Measurements from ENCODE around the gene GIT2.

Gene GIT2

DNA sequence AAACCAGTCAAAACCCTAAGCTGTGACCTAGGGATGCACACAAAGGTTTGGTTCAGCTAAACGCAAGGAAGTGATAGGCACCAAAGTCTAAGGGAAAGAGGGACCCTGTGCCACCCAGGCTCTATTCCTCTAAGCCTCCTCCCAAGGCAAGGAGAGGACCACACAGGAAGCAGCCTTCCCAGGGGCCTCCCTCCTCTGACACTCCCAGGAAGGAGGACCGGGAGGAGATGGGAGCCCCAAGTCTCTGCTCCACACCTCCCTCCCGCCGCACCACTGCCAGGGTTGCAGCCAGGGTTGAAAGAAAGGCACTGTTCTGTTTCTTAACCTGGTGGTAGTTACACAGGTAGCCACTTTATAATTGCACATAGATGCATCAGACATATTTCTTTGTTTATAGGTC, 74.2 kb downstream of the GIT2 start:
- Histone ChIP-seq H3K9ac (ENCODE audit: low read depth, low read length) (no peak overlapping the region), H3K9me3 (ENCODE audit: insufficient read depth, low read length, severe bottlenecking) (no peaks in the 10 kb centered on the region), H3K4me3 (ENCODE audit: low read depth in 1 of 2, low read length in 2 of 2) (no peak overlapping the region), H3K79me2 (ENCODE audit: insufficient read depth, low read length) (no peaks in the 10 kb centered on the region), H3K4me1 (ENCODE audit: insufficient read depth, low read length) (no peaks in the 10 kb centered on the region), H3K4me2 (ENCODE audit: insufficient read depth, low read length) (no peak overlapping the region), H3K27me3 (ENCODE audit: insufficient read depth, low read length, poor library complexity) (no peaks in the 10 kb centered on the region), H3K27ac (ENCODE audit: low read length) (no peak overlapping the region), H4K20me1 (ENCODE audit: insufficient read depth, low read length) (no peaks in the 10 kb centered on the region; the same call in 1 of the 2 replicates), H3K36me3 (ENCODE audit: insufficient read depth, low read length) (peaks cover 36% of the 10 kb centered on the region), H2AFZ (ENCODE audit: low read depth, low read length) (no peak overlapping the region)
- TF ChIP-seq CTCF (IDR thresholded peaks at IDR 0.05; ENCODE audit: borderline replicate concordance, extremely low read depth, low read length, poor library complexity, severe bottlenecking), result no peak
- TF ChIP-seq EZH2 (IDR thresholded peaks at IDR 0.05; ENCODE audit: borderline replicate concordance, low read depth, low read length, severe bottlenecking), result no peak
- DNase-seq (no peak), ATAC-seq (ENCODE audit: insufficient read depth, low read depth) (no peak)

- DNase-seq (no peak), ATAC-seq (ENCODE audit: insufficient read depth, low read depth) (no peak)
- Histone ChIP-seq H3K4me2 (ENCODE audit: insufficient read depth, low read length) (no peak overlapping the region), H4K20me1 (ENCODE audit: insufficient read depth, low read length) (no peaks in the 10 kb centered on the region; the same call in 1 of the 2 replicates), H2AFZ (ENCODE audit: low read depth, low read length) (no peak overlapping the region), H3K4me3 (ENCODE audit: low read depth in 1 of 2, low read length in 2 of 2) (no peak overlapping the region), H3K79me2 (ENCODE audit: insufficient read depth, low read length) (no peaks in the 10 kb centered on the region), H3K9ac (ENCODE audit: low read depth, low read length) (no peak overlapping the region), H3K4me1 (ENCODE audit: insufficient read depth, low read length) (no peaks in the 10 kb centered on the region), H3K36me3 (ENCODE audit: insufficient read depth, low read length) (peaks cover 53% of the 10 kb centered on the region), H3K27me3 (ENCODE audit: insufficient read depth, low read length, poor library complexity) (no peaks in the 10 kb centered on the region), H3K9me3 (ENCODE audit: insufficient read depth, low read length, severe bottlenecking) (no peaks in the 10 kb centered on the region), H3K27ac (ENCODE audit: low read length) (no peak overlapping the region)
- TF ChIP-seq CTCF (IDR thresholded peaks at IDR 0.05; ENCODE audit: borderline replicate concordance, extremely low read depth, low read length, poor library complexity, severe bottlenecking) (no peak), EZH2 (IDR thresholded peaks at IDR 0.05; ENCODE audit: borderline replicate concordance, low read depth, low read length, severe bottlenecking) (no peak)
These were observed 75.8 kb downstream of the GIT2 start for GRCh38 chr12:109920261-109920780.

- Histone ChIP-seq H3K9me3 (ENCODE audit: insufficient read depth, low read length, severe bottlenecking) (no peaks in the 10 kb centered on the region), H4K20me1 (ENCODE audit: insufficient read depth, low read length) (no peaks in the 10 kb centered on the region; the same call in 1 of the 2 replicates), H3K4me2 (ENCODE audit: insufficient read depth, low read length) (no peak overlapping the region), H3K36me3 (ENCODE audit: insufficient read depth, low read length) (peaks cover 61% of the 10 kb centered on the region), H3K27ac (ENCODE audit: low read length) (no peak overlapping the region), H3K9ac (ENCODE audit: low read depth, low read length) (no peak overlapping the region), H3K79me2 (ENCODE audit: insufficient read depth, low read length) (no peaks in the 10 kb centered on the region), H2AFZ (ENCODE audit: low read depth, low read length) (no peak overlapping the region), H3K4me3 (ENCODE audit: low read depth in 1 of 2, low read length in 2 of 2) (no peak overlapping the region), H3K27me3 (ENCODE audit: insufficient read depth, low read length, poor library complexity) (no peaks in the 10 kb centered on the region), H3K4me1 (ENCODE audit: insufficient read depth, low read length) (no peaks in the 10 kb centered on the region)
- ATAC-seq (ENCODE audit: insufficient read depth, low read depth) (no peak), DNase-seq (no peak)
- TF ChIP-seq EZH2 (IDR thresholded peaks at IDR 0.05; ENCODE audit: borderline replicate concordance, low read depth, low read length, severe bottlenecking) (no peak), CTCF (IDR thresholded peaks at IDR 0.05; ENCODE audit: borderline replicate concordance, extremely low read depth, low read length, poor library complexity, severe bottlenecking) (no peak)
These were observed 76.7 kb downstream of the GIT2 start for GRCh38 chr12:109919456-109919855.
